Activated CD8-positive, alpha-beta memory T cell treated with anti-CD3 and anti-CD28 coated beads, Interleukin-2, amount 50 U/mL, for 24 hours (primary cell): ENCODE measurements around the gene CXCR2.
"Not testable (repeated sequence)": the region's sequence is repeated elsewhere in the genome, so short reads cannot be mapped to it uniquely, and the experiment has no call there.

Experiments used
- DNase-seq: peaks from one replicate; pipeline ENCODE4 v3.0.0-alpha.2; 2020; ENCODE audit errors: extremely low read depth

CXCR2 gene

GRCh38 chr2:218125626-218126080 is at the start of gene CXCR2:
CXCR2 (plus strand) TSS chr2:218126028; CDS start chr2:218134802, 8,774 bp downstream.
- DNase-seq: no peak

DNA sequence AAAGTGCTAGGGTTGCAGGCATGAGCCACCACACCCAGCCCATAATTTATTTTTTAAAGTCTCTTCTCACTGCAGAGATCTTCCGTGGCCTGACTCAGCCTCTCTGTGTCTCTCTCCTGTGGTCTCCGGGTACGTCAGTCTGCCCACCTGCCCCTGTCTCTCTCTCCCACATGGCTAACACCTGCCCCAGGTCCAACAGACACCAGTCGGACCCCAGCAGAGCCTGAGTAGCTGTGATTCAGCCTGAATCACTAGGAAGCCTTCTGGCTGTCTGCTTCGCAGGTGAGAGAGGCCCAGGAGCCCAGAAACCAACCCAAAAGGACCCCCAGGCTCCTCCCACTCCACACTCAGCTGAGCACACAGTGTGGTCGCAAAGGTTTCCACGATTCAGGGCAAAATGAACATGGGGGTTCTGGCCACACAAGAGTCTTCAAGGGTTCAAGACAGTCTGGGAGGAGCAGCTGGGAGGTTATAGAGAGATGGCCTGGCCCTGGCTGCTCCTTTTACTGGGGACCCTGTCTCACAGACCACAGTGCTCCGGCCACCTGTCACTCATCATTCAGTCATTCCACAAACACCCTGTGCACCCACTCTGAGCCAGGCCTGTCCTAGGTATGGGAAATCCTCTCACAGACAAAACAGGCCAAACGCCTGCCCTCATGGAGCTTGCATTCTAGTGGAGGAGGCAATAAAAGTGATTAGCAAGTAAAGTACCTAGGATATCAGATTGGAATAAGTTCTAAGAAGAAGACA is 48.2 kb upstream of the CXCR2 start:
- DNase-seq: no peak

GRCh38 chr2:218079943-218080913 is 45.6 kb upstream of the CXCR2 start:
- DNase-seq: no peak

DNA sequence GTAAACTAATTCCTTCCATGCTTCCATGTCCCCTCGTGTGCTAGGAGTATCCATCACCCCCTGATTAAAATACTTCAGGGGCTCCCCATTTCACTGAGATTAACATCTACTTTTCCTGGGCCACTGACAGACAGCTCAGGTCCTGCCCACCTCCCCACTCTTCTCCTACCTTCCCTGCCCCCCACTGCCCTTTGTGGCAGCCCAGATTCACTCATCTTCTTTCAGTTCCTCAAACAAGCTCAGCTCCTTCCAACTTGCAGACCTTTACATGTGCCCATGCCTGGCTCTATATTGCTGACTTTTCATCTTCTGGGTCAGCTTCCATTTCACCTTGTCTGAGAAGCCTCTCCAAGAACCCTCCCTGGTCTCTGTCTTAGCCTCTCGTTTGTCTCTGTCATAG is 44.8 kb upstream of the CXCR2 start:
- no peak for DNase-seq

- no peak for DNase-seq
These were observed 44.1 kb upstream of the CXCR2 start for GRCh38 chr2:218081695-218082094.

GRCh38 chr2:218082586-218083351 is 43.1 kb upstream of the CXCR2 start:
- DNase-seq: no peak

DNA sequence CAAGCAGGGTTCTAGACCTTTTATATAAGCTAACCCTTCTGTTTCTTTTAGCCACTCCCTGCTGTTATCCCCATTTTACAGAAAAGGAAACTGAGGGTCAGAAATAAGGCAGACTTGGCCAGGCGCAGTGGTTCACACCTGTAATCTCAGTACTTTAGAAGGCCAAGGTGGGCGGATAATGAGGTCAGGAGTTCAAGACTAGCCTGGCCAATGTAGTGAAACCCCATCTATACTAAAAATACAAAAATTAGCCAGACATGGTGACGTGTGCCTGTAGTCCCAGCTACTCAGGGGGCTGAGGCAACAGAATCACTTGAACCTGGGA is 42.5 kb upstream of the CXCR2 start:
- DNase-seq: no peak

DNA sequence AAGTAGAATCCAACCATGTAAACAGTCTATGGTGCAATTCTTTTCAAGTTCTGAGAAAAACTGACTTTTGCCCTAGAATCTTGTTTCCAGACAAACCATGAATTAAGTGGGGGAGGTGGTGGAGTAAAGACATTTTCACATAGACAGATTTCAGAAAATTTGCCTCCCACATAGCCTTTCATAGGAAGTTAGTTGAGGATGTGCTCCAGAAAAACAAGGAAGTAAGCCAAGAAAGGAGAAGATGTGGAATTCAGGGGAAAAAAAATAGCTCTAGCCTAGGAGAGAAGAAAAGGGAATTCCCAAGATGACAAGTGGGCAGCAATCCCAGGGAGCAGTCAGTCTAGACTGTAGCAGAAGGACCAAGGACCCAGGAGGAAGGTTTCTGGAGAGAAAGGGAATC is 39.4 kb upstream of the CXCR2 start:
- no peak for DNase-seq

DNA sequence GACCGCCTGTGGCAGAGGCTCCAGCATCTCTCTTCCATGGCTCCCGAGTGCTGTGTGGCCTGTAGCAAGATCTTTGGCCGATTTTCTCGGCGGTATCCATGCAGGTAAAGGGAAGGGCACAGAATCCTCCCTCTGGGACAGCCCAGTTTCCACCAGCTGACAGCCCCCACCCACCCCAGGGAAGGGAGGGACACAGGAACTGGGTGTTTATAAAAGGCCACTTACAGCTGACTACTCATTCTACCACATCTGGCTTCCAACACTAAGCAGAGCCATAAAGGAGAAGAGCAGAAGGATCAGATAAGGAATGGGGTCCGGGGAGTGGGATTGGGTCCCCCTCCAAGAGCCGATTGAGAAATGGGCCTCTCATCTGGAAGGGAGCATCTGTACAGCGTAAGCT is 36.6 kb upstream of the CXCR2 start:
- DNase-seq: no peak

- no peak for DNase-seq
These were observed 34.1 kb upstream of the CXCR2 start for GRCh38 chr2:218091746-218092145.

GRCh38 chr2:218093879-218094278 is 31.9 kb upstream of the CXCR2 start:
- DNase-seq: no peak

- no peak for DNase-seq
These were observed 30.0 kb upstream of the CXCR2 start for GRCh38 chr2:218095853-218096252.

- no peak for DNase-seq
These were observed 27.9 kb upstream of the CXCR2 start for GRCh38 chr2:218097975-218098374.

- not testable (repeated sequence) for DNase-seq
These were observed 17.0 kb upstream of the CXCR2 start for GRCh38 chr2:218108834-218109233.

DNA sequence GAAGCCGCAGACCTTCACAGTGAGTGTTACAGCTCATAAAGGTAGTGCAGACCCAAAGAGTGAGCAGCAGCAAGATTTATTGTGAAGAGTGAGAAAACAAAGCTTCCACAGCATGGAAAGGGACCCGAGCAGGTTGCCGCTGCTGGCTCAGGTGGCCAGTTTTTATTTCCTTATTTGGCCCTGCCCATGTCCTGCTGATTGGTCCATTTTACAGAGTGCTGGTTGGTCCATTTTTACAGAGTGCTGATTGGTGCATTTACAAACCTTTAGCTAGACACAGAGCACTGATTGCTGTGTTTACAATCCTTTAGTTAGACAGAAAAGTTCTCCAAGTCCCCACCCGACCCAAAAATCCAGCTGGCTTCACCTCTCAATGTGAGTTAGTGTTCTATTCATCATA is 4.0 kb upstream of the CXCR2 start:
- not testable (repeated sequence) for DNase-seq

DNA sequence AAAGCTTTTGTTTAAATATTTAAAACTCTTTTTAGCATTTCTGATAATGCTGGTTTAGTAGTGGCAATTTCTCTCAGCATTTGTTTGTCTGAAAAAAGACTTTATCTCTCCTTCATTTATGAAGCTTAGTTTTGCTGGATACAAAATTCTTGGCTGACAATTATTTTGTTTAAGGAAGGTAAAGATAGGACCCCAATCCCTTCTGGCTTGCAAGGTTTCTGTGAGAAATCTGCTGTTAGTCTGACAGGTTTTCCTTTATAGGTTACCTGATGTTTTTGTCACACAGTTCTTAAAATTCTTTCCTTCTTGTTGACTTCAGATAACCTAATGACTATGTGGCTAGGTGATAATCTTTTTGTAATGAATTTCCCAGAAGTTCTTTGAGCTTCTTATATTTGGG is 3.5 kb upstream of the CXCR2 start:
- DNase-seq: not testable (repeated sequence)

GRCh38 chr2:218123986-218124385 is 1.8 kb upstream of the CXCR2 start:
- no peak for DNase-seq

DNA sequence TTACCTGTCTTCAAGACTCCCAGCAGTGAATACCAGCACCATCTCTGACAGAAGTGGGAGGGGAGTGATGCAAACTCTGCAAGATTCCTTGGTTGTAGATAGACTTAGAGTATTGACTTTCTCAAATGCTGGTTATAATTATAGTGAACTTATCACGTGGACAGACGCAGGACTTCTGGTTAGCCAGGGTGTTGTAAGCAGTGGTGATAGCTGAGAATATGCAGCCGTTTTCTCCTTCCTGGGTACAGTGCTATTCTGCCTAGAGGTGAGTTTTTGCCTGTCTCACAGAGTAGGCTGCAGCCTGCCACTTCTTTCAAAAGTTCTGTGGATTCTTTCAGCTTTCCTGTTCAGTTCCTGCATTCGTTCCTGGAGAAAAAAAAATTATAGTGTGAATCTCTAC is 733 bp upstream of the CXCR2 start:
- DNase-seq: no peak

DNA sequence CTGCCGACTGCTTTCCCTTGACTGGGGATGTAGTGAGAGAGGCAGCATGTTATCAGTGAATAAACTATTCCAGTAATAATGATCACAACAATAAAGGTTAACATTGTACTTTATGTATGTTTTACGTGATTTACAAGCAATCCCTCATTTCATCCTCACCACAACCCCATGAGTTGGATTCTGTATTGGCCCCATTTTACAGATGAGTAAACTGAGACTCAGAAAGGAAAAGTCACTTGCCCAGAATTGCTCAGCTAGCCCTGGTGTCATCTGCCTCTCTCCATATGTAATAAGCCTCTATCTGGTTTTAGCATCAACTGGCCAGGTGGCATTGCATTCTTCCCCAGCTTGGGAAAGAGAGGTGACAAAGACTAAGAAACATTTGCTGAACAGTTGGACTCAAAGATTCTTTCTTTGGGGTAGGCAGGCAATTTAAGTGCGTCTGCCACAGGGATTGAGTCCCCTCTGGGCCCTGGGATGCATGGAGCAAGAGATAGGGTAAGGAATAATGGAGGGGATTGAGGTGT is 2.2 kb downstream of the CXCR2 start:
- DNase-seq: no peak

- DNase-seq: no peak
These were observed 3.1 kb downstream of the CXCR2 start for GRCh38 chr2:218128781-218129457.

DNA sequence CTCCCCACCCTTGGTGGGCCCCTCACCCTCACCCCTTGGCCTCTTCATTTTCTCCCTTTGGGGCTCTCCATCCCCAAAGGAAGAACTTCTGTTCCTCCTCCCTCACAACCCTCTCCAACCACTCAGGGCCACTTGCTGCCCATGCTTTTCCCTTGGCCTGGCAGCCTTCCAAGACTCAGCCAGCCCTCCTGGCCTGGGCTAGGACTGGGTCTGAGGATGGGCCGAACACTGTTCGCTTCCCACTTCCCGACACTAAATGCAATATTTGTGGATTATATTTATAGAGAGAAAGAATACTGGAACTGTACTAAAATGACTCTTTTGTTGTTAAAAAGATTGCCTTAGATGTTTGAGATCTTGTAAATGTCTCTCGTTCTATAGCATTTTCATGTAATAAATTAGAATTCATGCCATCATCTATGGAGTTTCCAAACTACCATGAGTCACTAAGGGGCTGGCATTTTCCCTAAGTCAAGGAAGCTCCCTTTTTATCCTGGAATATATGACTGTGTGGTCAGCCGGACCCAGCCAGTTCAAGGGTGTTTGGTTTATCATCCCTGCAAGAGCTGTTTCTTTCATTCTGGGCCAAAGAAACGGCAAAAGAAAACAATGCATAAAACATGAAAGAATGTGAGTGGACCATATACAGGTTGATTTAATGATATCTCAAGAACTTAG is 3.8 kb downstream of the CXCR2 start:
- no peak for DNase-seq
